Ishikawa (cell line): Measurements from ENCODE around the gene ABHD12.

Source experiments
- RAD21 ChIP-seq: IDR thresholded peaks from 2 replicates; pipeline ENCODE4 v1.6.1; 2012; ENCODE audit warnings: low read depth
- REST ChIP-seq: IDR thresholded peaks from 2 replicates; pipeline ENCODE4 v1.6.1; 2012; ENCODE audit warnings: low read depth, mild to moderate bottlenecking
- YY1 ChIP-seq: IDR thresholded peaks from 2 replicates; pipeline ENCODE4 v1.6.1; 2012; ENCODE audit warnings: low read depth

DNA sequence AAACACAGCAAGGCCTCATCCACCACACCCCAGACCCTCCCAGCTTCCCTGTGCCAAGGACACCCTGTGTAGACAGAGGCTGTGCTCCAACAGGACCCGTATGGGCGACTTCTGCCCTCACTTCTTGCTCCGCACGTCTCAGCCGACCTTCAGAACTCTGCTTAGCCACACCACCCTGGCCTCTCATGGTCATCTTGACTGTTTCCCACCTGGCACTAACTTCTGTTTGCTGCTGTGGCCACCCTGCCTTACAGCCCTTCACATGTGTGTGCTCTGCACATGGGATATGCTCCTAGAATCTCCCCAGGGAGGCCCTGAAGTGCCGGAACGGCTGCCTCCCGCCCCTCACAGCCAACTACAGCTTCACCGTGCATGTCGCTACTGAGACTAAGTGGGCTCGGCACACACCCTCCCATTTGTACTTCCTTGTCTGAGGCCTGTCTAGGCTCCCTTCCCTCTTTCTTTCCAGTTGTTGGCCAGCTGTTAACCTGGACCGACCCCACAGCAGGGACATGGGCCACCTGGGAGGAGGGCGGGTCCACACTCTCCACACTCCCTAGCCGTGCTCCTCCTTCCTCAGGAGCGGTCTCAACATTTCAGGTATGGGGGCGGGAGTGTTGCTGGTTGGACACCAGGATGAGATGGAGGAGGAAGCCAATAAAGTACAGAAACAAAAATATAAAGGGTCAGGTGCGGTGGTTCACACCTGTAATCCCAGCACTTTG, 73.1 kb downstream of the ABHD12 start:
- TF ChIP-seq REST = no peak
- no peak for TF ChIP-seq YY1
- no peak for TF ChIP-seq RAD21
